Neural cell (in vitro differentiated cells): Measurements from ENCODE around the gene DNAH3.

Experiments
- POLR2AphosphoS5 ChIP-seq: IDR thresholded peaks from 2 replicates; pipeline ENCODE4 v1.6.1; 2012
- RAD21 ChIP-seq: fragments of 450-650 bp; conservative IDR thresholded peaks from 2 replicates; pipeline ENCODE4 v1.6.1; 2014; ENCODE audit warnings: antibody characterized with exemption, mild to moderate bottlenecking, moderate library complexity
- SMC3 ChIP-seq: fragments of 450-650 bp; conservative IDR thresholded peaks from 2 replicates; pipeline ENCODE4 v1.6.1; 2014; ENCODE audit warnings: antibody characterized with exemption, mild to moderate bottlenecking, moderate library complexity; ENCODE audit not compliant: poor library complexity
- TF ChIP-seq, protein P1 (sequence below): fragments of 450-650 bp; IDR thresholded peaks from 2 replicates; pipeline ENCODE4 v1.5.1; 2014; ENCODE audit warnings: antibody characterized with exemption, mild to moderate bottlenecking, moderate library complexity; ENCODE audit not compliant: poor library complexity, severe bottlenecking
- TF ChIP-seq, protein P2 (sequence below): IDR thresholded peaks from 2 replicates; pipeline ENCODE4 v1.6.1; 2012; ENCODE audit warnings: borderline replicate concordance

DNA sequence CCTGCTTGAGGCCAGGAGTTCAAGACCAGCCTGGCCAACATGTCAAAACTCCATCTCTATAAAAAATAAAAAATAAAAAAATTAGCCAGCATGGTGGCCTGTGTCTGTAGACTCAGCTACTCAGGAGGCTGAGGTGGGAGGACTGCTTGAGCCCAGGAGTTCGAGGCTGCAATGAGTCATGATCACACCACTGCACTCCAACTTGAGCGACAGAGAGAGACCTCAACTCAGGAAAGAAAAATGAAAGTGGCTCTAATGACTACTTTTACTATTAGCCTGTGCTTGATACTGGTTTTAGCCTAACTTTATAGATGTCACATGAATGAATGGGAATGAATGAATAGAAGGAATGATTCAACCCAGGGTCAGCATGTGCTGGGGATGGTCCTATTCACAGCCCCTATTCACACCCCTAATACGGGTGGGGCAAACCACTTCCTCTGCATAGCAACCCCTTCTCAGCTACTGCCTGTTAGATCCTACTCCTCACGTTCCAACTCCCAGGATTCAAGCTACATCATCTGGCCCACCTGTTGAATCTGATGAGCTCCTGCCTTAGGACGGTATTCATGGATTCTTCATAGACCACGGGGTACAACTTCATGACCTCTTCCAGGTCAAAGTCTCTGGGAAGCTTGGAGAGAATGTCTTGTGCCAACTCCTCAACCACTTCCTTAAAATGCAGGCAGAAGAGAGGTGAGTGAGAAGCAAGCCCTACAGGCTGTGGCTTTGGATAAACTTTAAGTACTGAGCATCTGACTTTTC lies 209.6 kb downstream of the DNAH3 start:
- TF ChIP-seq, protein P1, sequence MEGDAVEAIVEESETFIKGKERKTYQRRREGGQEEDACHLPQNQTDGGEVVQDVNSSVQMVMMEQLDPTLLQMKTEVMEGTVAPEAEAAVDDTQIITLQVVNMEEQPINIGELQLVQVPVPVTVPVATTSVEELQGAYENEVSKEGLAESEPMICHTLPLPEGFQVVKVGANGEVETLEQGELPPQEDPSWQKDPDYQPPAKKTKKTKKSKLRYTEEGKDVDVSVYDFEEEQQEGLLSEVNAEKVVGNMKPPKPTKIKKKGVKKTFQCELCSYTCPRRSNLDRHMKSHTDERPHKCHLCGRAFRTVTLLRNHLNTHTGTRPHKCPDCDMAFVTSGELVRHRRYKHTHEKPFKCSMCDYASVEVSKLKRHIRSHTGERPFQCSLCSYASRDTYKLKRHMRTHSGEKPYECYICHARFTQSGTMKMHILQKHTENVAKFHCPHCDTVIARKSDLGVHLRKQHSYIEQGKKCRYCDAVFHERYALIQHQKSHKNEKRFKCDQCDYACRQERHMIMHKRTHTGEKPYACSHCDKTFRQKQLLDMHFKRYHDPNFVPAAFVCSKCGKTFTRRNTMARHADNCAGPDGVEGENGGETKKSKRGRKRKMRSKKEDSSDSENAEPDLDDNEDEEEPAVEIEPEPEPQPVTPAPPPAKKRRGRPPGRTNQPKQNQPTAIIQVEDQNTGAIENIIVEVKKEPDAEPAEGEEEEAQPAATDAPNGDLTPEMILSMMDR, result no peak
- TF ChIP-seq RAD21, result no peak
- TF ChIP-seq, protein P2, sequence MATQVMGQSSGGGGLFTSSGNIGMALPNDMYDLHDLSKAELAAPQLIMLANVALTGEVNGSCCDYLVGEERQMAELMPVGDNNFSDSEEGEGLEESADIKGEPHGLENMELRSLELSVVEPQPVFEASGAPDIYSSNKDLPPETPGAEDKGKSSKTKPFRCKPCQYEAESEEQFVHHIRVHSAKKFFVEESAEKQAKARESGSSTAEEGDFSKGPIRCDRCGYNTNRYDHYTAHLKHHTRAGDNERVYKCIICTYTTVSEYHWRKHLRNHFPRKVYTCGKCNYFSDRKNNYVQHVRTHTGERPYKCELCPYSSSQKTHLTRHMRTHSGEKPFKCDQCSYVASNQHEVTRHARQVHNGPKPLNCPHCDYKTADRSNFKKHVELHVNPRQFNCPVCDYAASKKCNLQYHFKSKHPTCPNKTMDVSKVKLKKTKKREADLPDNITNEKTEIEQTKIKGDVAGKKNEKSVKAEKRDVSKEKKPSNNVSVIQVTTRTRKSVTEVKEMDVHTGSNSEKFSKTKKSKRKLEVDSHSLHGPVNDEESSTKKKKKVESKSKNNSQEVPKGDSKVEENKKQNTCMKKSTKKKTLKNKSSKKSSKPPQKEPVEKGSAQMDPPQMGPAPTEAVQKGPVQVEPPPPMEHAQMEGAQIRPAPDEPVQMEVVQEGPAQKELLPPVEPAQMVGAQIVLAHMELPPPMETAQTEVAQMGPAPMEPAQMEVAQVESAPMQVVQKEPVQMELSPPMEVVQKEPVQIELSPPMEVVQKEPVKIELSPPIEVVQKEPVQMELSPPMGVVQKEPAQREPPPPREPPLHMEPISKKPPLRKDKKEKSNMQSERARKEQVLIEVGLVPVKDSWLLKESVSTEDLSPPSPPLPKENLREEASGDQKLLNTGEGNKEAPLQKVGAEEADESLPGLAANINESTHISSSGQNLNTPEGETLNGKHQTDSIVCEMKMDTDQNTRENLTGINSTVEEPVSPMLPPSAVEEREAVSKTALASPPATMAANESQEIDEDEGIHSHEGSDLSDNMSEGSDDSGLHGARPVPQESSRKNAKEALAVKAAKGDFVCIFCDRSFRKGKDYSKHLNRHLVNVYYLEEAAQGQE, result no peak
- TF ChIP-seq SMC3, result no peak
- no peak for TF ChIP-seq POLR2AphosphoS5
